ENCODE data around the gene ADD1. TPM values are rescaled to one million over a fixed set of nuclear protein-coding genes. Genes with fewer than 3 reads are reported as not detected.

Gene ADD1
- total and polyA plus RNA-seq, 2 donors (not counting 1 experiment from before 2014, with no cell fraction given): 302 to 383 TPM

DNA sequence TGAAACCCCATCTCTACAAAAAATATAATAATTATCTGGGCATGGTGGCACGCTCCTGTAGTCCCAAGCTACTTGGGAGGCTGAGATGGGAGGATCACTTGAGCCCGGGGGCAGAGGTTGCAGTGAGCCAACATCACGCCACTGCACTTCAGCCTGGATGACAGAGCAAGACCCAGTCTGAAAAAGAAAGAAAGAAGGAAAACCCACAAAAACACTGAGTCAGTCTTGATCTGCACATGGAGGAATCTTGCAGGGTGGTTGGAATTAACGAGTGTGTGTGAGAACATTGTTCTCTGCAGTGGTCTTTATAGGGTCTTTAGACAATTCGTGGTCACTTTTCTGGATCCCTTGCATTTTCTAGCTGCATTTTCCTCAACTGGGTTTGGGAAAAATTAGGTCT is 23.2 kb downstream of the ADD1 start:
- Histone ChIP-seq H3K27ac (ENCODE audit: low read length in 2 of 2) (no peak overlapping the region), H3K79me2 (ENCODE audit: control insufficient read depth, insufficient read depth, low read length) (peaks cover 100% of the 10 kb centered on the region), H3K4me2 (replicated peaks; ENCODE audit: low read depth, low read length, poor library complexity, severe bottlenecking) (no peak overlapping the region), H4K20me1 (ENCODE audit: control insufficient read depth, insufficient read depth, low read length, poor library complexity, severe bottlenecking) (peaks cover 96% of the 10 kb centered on the region), H3K9me3 (ENCODE audit: control extremely low read depth in 1 of 3, control insufficient read depth in 2 of 3, insufficient read depth in 1 of 3, low read length in 2 of 3) (no peaks in the 10 kb centered on the region), H3K4me1 (ENCODE audit: control insufficient read depth in 2 of 2, insufficient read depth in 2 of 2, low read length in 2 of 2) (peaks cover 56 to 80% of the 10 kb centered on the region in 2 donors), H3K4me3 (ENCODE audit: control extremely low read depth in 1 of 5, extremely low read depth in 1 of 5, insufficient read depth in 1 of 5, low read depth in 2 of 5, low read length in 4 of 5) (no peak overlapping the region), H2AFZ (ENCODE audit: insufficient read depth, low read depth, low read length, poor library complexity, severe bottlenecking) (no peak overlapping the region), H3K36me3 (replicated peaks in 1 of 2; ENCODE audit: control extremely low read depth in 1 of 2, control insufficient read depth in 1 of 2, extremely low read depth in 1 of 2, insufficient read depth in 2 of 2, low read length in 1 of 2) (peaks cover 0 to 25% of the 10 kb centered on the region in 2 experiments), H3K9ac (ENCODE audit: low read length) (no peak overlapping the region), H3K27me3 (replicated peaks in 1 of 4; ENCODE audit: control extremely low read depth in 1 of 4, control insufficient read depth in 3 of 4, insufficient read depth in 4 of 4, low read length in 3 of 4) (no peaks in the 10 kb centered on the region)
- 96% methylated on average over 3 of the region's 5 CpGs for WGBS (ENCODE audit: insufficient coverage)
- DNase-seq: no peak
- POLR2A ChIA-PET: interaction anchor here (0.6 kb wide), 2 partner anchors 119 to 304 kb away, joined by 3 read pairs; no protein-coding TSS in a partner anchor
- intact Hi-C loops (cut with micrococcal nuclease): no loop called here
- H3K27me3 Mint-ChIP-seq: no peaks in the 10 kb centered on the region
- peaks cover 86% of the 10 kb centered on the region for H3K4me1 Mint-ChIP-seq
- no peaks in the 10 kb centered on the region for H3K9me3 Mint-ChIP-seq (ENCODE audit: insufficient read depth)
- no peak for ATAC-seq (ENCODE audit: low read depth)
- CTCF ChIA-PET: interaction anchor here (0.9 kb wide), 1 partner anchor 16 kb away, joined by 4 read pairs; no protein-coding TSS in a partner anchor
- no peak overlapping the region for H3K27ac Mint-ChIP-seq
- TF ChIP-seq, protein P1, sequence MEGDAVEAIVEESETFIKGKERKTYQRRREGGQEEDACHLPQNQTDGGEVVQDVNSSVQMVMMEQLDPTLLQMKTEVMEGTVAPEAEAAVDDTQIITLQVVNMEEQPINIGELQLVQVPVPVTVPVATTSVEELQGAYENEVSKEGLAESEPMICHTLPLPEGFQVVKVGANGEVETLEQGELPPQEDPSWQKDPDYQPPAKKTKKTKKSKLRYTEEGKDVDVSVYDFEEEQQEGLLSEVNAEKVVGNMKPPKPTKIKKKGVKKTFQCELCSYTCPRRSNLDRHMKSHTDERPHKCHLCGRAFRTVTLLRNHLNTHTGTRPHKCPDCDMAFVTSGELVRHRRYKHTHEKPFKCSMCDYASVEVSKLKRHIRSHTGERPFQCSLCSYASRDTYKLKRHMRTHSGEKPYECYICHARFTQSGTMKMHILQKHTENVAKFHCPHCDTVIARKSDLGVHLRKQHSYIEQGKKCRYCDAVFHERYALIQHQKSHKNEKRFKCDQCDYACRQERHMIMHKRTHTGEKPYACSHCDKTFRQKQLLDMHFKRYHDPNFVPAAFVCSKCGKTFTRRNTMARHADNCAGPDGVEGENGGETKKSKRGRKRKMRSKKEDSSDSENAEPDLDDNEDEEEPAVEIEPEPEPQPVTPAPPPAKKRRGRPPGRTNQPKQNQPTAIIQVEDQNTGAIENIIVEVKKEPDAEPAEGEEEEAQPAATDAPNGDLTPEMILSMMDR (IDR thresholded peaks at IDR 0.05): no peak
- TF ChIP-seq EZH2 (IDR thresholded peaks at IDR 0.05; ENCODE audit: borderline replicate concordance, insufficient read depth, low read depth, low read length, poor library complexity, severe bottlenecking): no peak
- H3K4me3 Mint-ChIP-seq: no peak overlapping the region

DNA sequence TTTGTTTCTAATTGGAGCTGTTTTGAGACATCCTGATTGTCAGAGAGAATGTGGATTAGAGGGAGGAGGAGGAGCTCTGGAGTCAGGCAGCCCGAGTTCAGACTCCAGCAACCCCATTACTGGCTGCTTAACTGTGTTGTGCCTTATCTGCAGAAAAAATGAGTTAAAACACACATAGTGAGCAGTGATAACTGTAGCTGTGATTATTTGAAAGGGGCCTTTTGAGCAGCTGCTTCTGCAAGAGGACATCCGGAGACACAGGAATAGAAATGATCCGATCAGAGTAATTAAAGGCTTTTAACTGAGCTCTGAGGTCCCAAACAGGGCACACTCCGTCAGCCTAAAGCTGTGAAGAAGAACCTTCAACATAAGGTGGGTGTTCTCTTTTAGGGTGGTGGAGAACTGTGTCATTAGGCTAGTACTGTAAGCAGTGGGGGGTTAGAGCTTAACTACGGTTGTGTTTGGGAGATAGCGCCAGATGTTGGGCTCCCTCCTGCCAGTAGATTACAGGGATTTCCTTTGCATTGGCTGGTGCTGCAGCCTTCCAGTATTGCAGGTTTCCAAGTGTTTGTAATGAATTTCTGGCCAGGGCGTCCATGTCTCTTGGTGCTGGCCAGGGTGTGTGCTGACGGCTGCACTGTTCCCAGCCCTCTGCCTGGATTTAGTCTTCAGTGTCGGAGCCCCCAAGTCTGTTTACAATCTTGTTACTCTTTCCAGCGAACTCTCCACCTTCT is 24.3 kb downstream of the ADD1 start:
- Histone ChIP-seq H4K20me1 (ENCODE audit: control insufficient read depth, insufficient read depth, low read length, poor library complexity, severe bottlenecking) (peaks cover 96% of the 10 kb centered on the region), H3K27me3 (replicated peaks in 1 of 4; ENCODE audit: control extremely low read depth in 1 of 4, control insufficient read depth in 3 of 4, insufficient read depth in 4 of 4, low read length in 3 of 4) (no peaks in the 10 kb centered on the region), H3K27ac (ENCODE audit: low read length in 2 of 2) (peak overlapping the region in 1 of 2 donors; percentile 18), H3K79me2 (ENCODE audit: control insufficient read depth, insufficient read depth, low read length) (peaks cover 100% of the 10 kb centered on the region), H3K36me3 (replicated peaks in 1 of 2; ENCODE audit: control extremely low read depth in 1 of 2, control insufficient read depth in 1 of 2, extremely low read depth in 1 of 2, insufficient read depth in 2 of 2, low read length in 1 of 2) (peaks cover 0 to 19% of the 10 kb centered on the region in 2 experiments), H2AFZ (ENCODE audit: insufficient read depth, low read depth, low read length, poor library complexity, severe bottlenecking) (no peak overlapping the region), H3K4me1 (ENCODE audit: control insufficient read depth in 2 of 2, insufficient read depth in 2 of 2, low read length in 2 of 2) (peaks cover 49 to 76% of the 10 kb centered on the region in 2 donors), H3K9me3 (ENCODE audit: control extremely low read depth in 1 of 3, control insufficient read depth in 2 of 3, insufficient read depth in 1 of 3, low read length in 2 of 3) (no peaks in the 10 kb centered on the region), H3K4me2 (replicated peaks; ENCODE audit: low read depth, low read length, poor library complexity, severe bottlenecking) (peak overlapping the region; percentile 32), H3K9ac (ENCODE audit: low read length) (no peak overlapping the region), H3K4me3 (ENCODE audit: control extremely low read depth in 1 of 5, extremely low read depth in 1 of 5, insufficient read depth in 1 of 5, low read depth in 2 of 5, low read length in 4 of 5) (no peak overlapping the region)
- DNase-seq: no peak
- no peak for ATAC-seq (ENCODE audit: low read depth)
- no peaks in the 10 kb centered on the region for H3K27me3 Mint-ChIP-seq
- H3K4me3 Mint-ChIP-seq: no peak overlapping the region
- intact Hi-C loops (cut with micrococcal nuclease): no loop called here
- no peaks in the 10 kb centered on the region for H3K9me3 Mint-ChIP-seq (ENCODE audit: insufficient read depth)
- ChIA-PET POLR2A (interaction anchor here (0.6 kb wide), 2 partner anchors 120 to 305 kb away, joined by 3 read pairs; no protein-coding TSS in a partner anchor), CTCF (interaction anchor here (1.1 kb wide), 1 partner anchor 104 kb away, joined by 4 read pairs; no protein-coding TSS in a partner anchor)
- peaks cover 80% of the 10 kb centered on the region for H3K4me1 Mint-ChIP-seq
- TF ChIP-seq EZH2 (IDR thresholded peaks at IDR 0.05; ENCODE audit: borderline replicate concordance, insufficient read depth, low read depth, low read length, poor library complexity, severe bottlenecking): no peak
- TF ChIP-seq, protein P1 (IDR thresholded peaks at IDR 0.05): no peak
- WGBS (ENCODE audit: insufficient coverage): 76% methylated on average over 9 of the region's 10 CpGs
- H3K27ac Mint-ChIP-seq: peak overlapping the region; percentile 10
